Measurements from ENCODE around the gene NLRC5.
"Not testable (repeated sequence)": the region's sequence is repeated elsewhere in the genome, so short reads cannot be mapped to it uniquely, and the experiment has no call there.

NLRC5 gene

DNA sequence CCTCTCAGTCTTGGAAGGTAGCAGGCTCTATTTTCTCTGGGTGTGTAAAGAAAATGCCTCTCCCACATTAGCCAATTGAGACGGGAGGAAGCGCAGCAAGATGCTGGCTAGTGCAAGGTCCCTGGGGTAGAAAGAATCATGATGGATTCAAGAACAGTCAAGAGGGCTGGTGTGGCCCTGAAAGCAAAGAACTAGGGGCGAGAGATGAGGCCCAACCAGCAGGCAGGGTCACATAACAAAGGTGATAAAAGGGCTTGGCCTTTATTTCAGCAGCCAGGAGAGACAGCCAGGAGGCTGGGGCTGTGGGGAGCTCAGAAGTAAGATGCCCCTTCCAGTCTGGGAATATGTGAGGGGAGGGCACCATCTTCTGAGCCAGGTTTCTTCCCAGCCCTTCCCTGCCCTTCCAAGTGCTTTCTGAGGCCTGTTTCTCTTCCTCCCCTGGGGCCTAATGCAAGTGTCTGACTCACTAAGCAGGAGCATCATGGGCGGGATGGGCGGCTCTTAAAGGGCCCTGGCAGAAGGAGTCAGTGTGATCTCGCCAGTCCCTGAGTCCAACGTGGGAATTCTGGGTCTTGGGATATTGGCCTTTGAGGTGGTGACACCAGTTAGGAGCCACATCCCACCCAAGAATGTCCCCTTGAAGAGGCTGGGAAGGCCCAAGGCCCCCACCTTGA lies 3.9 kb upstream of the NLRC5 start:
- DNase-seq (ENCODE audit: low read depth, low spot score): peak; percentile 52
- no peak for TF ChIP-seq CTCF (IDR thresholded peaks at IDR 0.05; ENCODE audit: insufficient read depth, low read length, missing control alignments)
- CTCF ChIA-PET: interaction anchor here (1.3 to 1.6 kb wide), 3 partner anchors 10 to 59 kb away, joined by 3 to 5 read pairs (median 3); no protein-coding TSS in a partner anchor
- POLR2A ChIA-PET: no interaction called here
- H3K4me3 ChIP-seq (ENCODE audit: low read depth, low read length): no peak overlapping the region

- no peak overlapping the region for H3K4me3 ChIP-seq (ENCODE audit: low read depth, low read length)
- no peak for DNase-seq (ENCODE audit: low read depth, low spot score)
- CTCF ChIA-PET: interaction anchor here (1.3 to 1.6 kb wide), 3 partner anchors 11 to 59 kb away, joined by 3 to 5 read pairs (median 3); no protein-coding TSS in a partner anchor
- POLR2A ChIA-PET: no interaction called here
- no peak for TF ChIP-seq CTCF (IDR thresholded peaks at IDR 0.05; ENCODE audit: insufficient read depth, low read length, missing control alignments)
These were observed 3.4 kb upstream of the NLRC5 start for GRCh38 chr16:56985962-56986360.

DNA sequence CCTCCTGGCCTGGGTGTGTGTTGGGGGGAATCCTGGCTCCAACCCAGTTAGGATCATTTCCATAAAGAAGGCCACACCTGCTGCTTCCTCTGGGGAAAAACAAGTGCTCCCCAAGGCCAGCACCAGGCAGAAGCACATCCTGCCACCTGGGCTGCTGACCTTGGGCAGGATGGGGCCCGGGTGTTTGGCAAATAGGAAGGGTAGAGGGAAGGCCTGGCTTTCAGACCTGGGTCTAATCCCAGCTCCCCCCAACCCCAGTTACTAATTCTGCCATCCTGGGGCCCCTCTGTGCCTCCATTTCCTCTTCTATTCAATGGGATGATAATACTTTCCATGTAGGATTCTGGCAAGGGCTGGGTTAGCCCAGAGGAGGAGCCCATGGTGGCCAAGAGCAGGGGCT lies 3.0 kb upstream of the NLRC5 start:
- no peak overlapping the region for H3K4me3 ChIP-seq (ENCODE audit: low read depth, low read length)
- no peak for DNase-seq (ENCODE audit: low read depth, low spot score)
- TF ChIP-seq CTCF (IDR thresholded peaks at IDR 0.05; ENCODE audit: insufficient read depth, low read length, missing control alignments): no peak
- CTCF ChIA-PET: interaction anchor here (1.3 to 1.6 kb wide), 2 partner anchors 11 to 34 kb away, joined by 3 read pairs; no protein-coding TSS in a partner anchor
- POLR2A ChIA-PET: no interaction called here

DNA sequence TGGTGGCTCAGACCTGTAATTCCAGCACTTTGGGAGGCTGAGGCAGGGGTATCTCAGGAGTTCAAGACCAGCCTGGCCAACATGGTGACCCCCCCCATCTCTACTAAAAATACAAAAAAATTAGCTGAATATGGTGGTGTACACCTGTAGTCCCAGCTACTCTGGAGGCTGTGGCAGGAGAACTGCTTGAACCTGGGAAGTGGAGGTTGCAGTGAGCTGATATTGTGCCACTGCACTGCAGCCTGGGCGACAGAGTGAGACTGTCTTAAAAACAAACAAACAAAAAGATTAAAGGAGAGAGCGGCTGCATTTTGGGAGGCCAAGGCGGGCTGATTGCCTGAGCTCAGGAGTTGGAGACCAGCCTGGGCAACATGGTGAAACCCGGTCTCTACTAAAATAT lies 2.4 kb upstream of the NLRC5 start:
- H3K4me3 ChIP-seq (ENCODE audit: low read depth, low read length); POLR2A ChIA-PET; DNase-seq (ENCODE audit: low read depth, low spot score): not testable (repeated sequence)
- CTCF ChIA-PET: interaction anchor here (1.6 kb wide), 1 partner anchor 35 kb away, joined by 3 read pairs; no protein-coding TSS in a partner anchor

- H3K4me3 ChIP-seq (ENCODE audit: low read depth, low read length): no peak overlapping the region
- no peak for TF ChIP-seq CTCF (IDR thresholded peaks at IDR 0.05; ENCODE audit: insufficient read depth, low read length, missing control alignments)
- ChIA-PET POLR2A (interaction anchor here (0.6 to 1.7 kb wide), 3 partner anchors 52 to 189 kb away, joined by 4 to 5 read pairs (median 5); no protein-coding TSS in a partner anchor), CTCF (interaction anchor here (0.6 to 0.9 kb wide), 2 partner anchors 12 to 94 kb away, joined by 3 to 4 read pairs; no protein-coding TSS in a partner anchor)
- DNase-seq (ENCODE audit: low read depth, low spot score): no peak
These were observed 1.7 kb upstream of the NLRC5 start for GRCh38 chr16:56987692-56988091.

DNA sequence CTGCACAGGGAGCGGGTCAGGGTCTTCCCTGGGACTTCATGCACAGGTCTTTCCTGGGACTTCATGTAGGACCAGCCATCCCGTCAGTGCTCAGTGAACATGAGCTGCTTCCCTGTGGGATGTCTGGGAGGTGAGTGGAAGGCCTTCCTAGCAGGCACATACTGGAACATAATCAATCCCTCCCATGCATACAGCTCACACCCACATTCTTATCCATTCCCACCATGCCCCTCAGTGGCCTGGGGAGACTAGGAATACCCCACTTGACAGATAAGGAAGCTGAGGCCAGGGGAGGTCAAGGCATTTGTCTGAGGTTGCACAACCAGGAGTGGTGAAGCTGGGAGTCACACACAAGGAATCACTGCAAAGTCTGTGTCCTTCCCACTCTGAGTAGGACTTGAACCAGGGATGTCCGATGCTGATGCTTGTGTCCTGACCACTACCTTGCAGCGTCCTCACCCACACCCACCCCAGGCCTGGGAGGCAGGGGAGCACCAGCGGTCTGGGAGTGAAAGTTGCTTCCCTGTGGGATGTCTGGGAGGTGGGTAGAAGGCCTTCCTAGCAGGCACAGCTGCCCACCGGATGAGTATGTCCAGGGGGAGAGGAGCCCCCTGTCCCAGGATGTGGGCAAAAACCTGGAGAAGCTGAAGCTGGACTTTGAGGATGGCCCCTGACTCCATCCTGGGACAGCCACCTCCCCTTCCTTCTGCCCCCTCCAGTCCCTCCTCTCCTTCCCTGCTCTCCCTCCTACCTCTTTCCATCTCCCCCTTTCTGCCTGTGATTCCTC lies 1.0 kb upstream of the NLRC5 start:
- DNase-seq (ENCODE audit: low read depth, low spot score): no peak
- H3K4me3 ChIP-seq (ENCODE audit: low read depth, low read length): peak overlapping the region; percentile 78
- no peak for TF ChIP-seq CTCF (IDR thresholded peaks at IDR 0.05; ENCODE audit: insufficient read depth, low read length, missing control alignments)
- CTCF ChIA-PET: interaction anchor here (0.6 to 2.0 kb wide), 5 partner anchors 11 to 121 kb away, joined by 3 to 6 read pairs (median 3); no protein-coding TSS in a partner anchor
- POLR2A ChIA-PET: interaction anchor here (0.6 to 1.7 kb wide), 4 partner anchors 11 to 190 kb away, joined by 4 to 5 read pairs (median 5); no protein-coding TSS in a partner anchor

Measured in AG04449 (cell line).